Caco-2 (cell line): ENCODE results near the gene NLRP8. TPM values are rescaled to one million over a fixed set of nuclear protein-coding genes. Genes with fewer than 3 reads are reported as not detected.

Experiments
- BruUV-seq: library from RNA; stranded (reverse); fragments of 400-500 nt; replicated peaks from 2 replicates; lab custom pipeline; 2021; lab: Mats Ljungman, UMichigan
- CTCF ChIA-PET: fragments of 300-600 bp; sonication (Branson Sonifier 250); formaldehyde crosslinking; loops from one replicate; lab custom pipeline; 2022; ENCODE audit warnings: antibody characterized with exemption; lab: Charles Lee
- POLR2A ChIA-PET: fragments of 300-600 bp; sonication (Branson Sonifier 250); formaldehyde crosslinking; loops from one replicate; lab custom pipeline; 2022; ENCODE audit warnings: antibody characterized with exemption; lab: Charles Lee
- DNase-seq, 2 experiments: peaks; one replicate each; pipeline versions ENCODE4 v3.0.0 to v3.0.0-alpha.2; 2020 to 2022
- H3K27me3 ChIP-seq: replicated peaks from 2 replicates; pipeline ENCODE4 v1.6.0; 2011; ENCODE audit warnings: low read length; ENCODE audit not compliant: control insufficient read depth, insufficient read depth
- H3K36me3 ChIP-seq: 2 replicates; pipeline ENCODE4 v1.5.1; 2011; ENCODE audit warnings: low read length; ENCODE audit not compliant: control insufficient read depth, insufficient read depth
- H3K4me1 ChIP-seq: fragments of 250-450 bp; sonication (Bioruptor Pico); 2 replicates; pipeline ENCODE4 v1.5.1; 2020; ENCODE audit warnings: mild to moderate bottlenecking
- H3K4me3 ChIP-seq: 2 replicates; pipeline ENCODE4 v1.5.1; 2011; ENCODE audit warnings: low read depth, mild to moderate bottlenecking, control low read depth, low read length
- H3K9me3 ChIP-seq: fragments of 250-450 bp; sonication (Bioruptor Pico); 2 replicates; pipeline ENCODE4 v1.5.1; 2020; ENCODE audit warnings: mild to moderate bottlenecking, moderate library complexity
- H3K27ac Mint-ChIP-seq: one replicate; pipeline ENCODE4 v1.8.0; 2022; ENCODE audit warnings: mixed read lengths; ENCODE audit not compliant: unreplicated experiment
- H3K27me3 Mint-ChIP-seq: one replicate; pipeline ENCODE4 v1.8.0; 2022; ENCODE audit warnings: mixed read lengths; ENCODE audit not compliant: insufficient read depth, unreplicated experiment
- H3K36me3 Mint-ChIP-seq: one replicate; pipeline ENCODE4 v1.8.0; 2022; ENCODE audit warnings: mild to moderate bottlenecking, mixed read lengths; ENCODE audit not compliant: insufficient read depth, unreplicated experiment
- H3K4me1 Mint-ChIP-seq: one replicate; pipeline ENCODE4 v1.8.0; 2022; ENCODE audit warnings: low read depth, mixed read lengths; ENCODE audit not compliant: unreplicated experiment
- H3K4me3 Mint-ChIP-seq: one replicate; pipeline ENCODE4 v1.8.0; 2022; ENCODE audit warnings: mild to moderate bottlenecking, moderate library complexity, mixed read lengths; ENCODE audit not compliant: unreplicated experiment
- H3K9me3 Mint-ChIP-seq: one replicate; pipeline ENCODE4 v1.8.0; 2022; ENCODE audit warnings: mixed read lengths; ENCODE audit not compliant: unreplicated experiment
- CTCF ChIP-seq, 2 experiments: fragments of 200-600 bp in 1 of 2; IDR thresholded peaks; 1 replicate in 1 of 2; 2 replicates in 1 of 2; pipeline versions ENCODE4 v1.5.1 to v1.8.0; 2011 to 2022; ENCODE audit warnings: antibody characterized with exemption in 1 of 2, control low read depth in 1 of 2, inconsistent platforms in 1 of 2, low read depth in 1 of 2, low read length in 1 of 2, mild to moderate bottlenecking in 1 of 2, moderate library complexity in 1 of 2; ENCODE audit not compliant: insufficient read depth in 1 of 2, severe bottlenecking in 1 of 2, unreplicated experiment in 1 of 2
- intact Hi-C: fragments of 100-400 bp; cut with micrococcal nuclease; formaldehyde crosslinking; loops from one replicate; pipeline ENCODE4 v1.10.0; 2022; ENCODE audit not compliant: unreplicated experiment
- total RNA-seq: library from RNA; stranded (reverse); gene quantifications from 2 replicates; pipeline ENCODE4 v1.2.3, GENCODE V29; 2022

Gene NLRP8
- total RNA-seq, 1 experiment from 2014 or later: not detected

GRCh38 chr19:55909801-55910200 lies 37.8 kb upstream of the NLRP8 start:
- CTCF ChIA-PET: interaction anchor here (0.7 kb wide), 1 partner anchor 322 kb away, joined by 3 read pairs; no protein-coding TSS in a partner anchor
- no peaks in the 10 kb centered on the region for H3K27me3 ChIP-seq
- no TSS peak for BruUV-seq
- Mint-ChIP-seq H3K9me3 (peaks cover 19% of the 10 kb centered on the region), H3K36me3 (no peaks in the 10 kb centered on the region), H3K4me3 (no peak overlapping the region), H3K27me3 (peaks cover 9% of the 10 kb centered on the region), H3K4me1 (no peaks in the 10 kb centered on the region), H3K27ac (no peak overlapping the region)
- intact Hi-C loops: no loop called here
- POLR2A ChIA-PET: no interaction called here
- no peaks in the 10 kb centered on the region for H3K9me3 ChIP-seq
- no peaks in the 10 kb centered on the region for H3K36me3 ChIP-seq
- H3K4me1 ChIP-seq: no peaks in the 10 kb centered on the region
- H3K4me3 ChIP-seq: no peak overlapping the region
- no peak for TF ChIP-seq CTCF (IDR thresholded peaks at IDR 0.05; ENCODE audit: insufficient read depth in 1 of 2, low read depth in 1 of 2, low read length in 1 of 2, severe bottlenecking in 1 of 2, unreplicated experiment in 1 of 2)
- DNase-seq: no peak

- DNase-seq: no peak
- Histone ChIP-seq H3K4me3 (no peak overlapping the region), H3K9me3 (no peaks in the 10 kb centered on the region), H3K27me3 (no peaks in the 10 kb centered on the region), H3K36me3 (no peaks in the 10 kb centered on the region), H3K4me1 (no peaks in the 10 kb centered on the region)
- no peak for TF ChIP-seq CTCF (IDR thresholded peaks at IDR 0.05; ENCODE audit: insufficient read depth in 1 of 2, low read depth in 1 of 2, low read length in 1 of 2, severe bottlenecking in 1 of 2, unreplicated experiment in 1 of 2)
- Mint-ChIP-seq H3K4me3 (no peak overlapping the region), H3K36me3 (no peaks in the 10 kb centered on the region), H3K27ac (no peak overlapping the region), H3K9me3 (peaks cover 33% of the 10 kb centered on the region), H3K27me3 (peaks cover 9% of the 10 kb centered on the region), H3K4me1 (no peaks in the 10 kb centered on the region)
- ChIA-PET CTCF (no interaction called here), POLR2A (no interaction called here)
- BruUV-seq: no TSS peak
- intact Hi-C loops: no loop called here
Measured at GRCh38 chr19:55912916-55913315, 34.7 kb upstream of the NLRP8 start.

- ChIA-PET CTCF (interaction anchor here (1.2 kb wide), 1 partner anchor 420 kb away, joined by 7 read pairs; no protein-coding TSS in a partner anchor), POLR2A (no interaction called here)
- TF ChIP-seq CTCF (IDR thresholded peaks at IDR 0.05; ENCODE audit: insufficient read depth in 1 of 2, low read depth in 1 of 2, low read length in 1 of 2, severe bottlenecking in 1 of 2, unreplicated experiment in 1 of 2): peak; percentile 25 to 42
- peak in 1 of 2 experiments; percentile 25 for DNase-seq
- intact Hi-C loops: no loop called here
- Mint-ChIP-seq H3K4me1 (no peaks in the 10 kb centered on the region), H3K27ac (no peak overlapping the region), H3K9me3 (peaks cover 36% of the 10 kb centered on the region), H3K27me3 (peaks cover 7% of the 10 kb centered on the region), H3K36me3 (no peaks in the 10 kb centered on the region), H3K4me3 (no peak overlapping the region)
- no peaks in the 10 kb centered on the region for H3K27me3 ChIP-seq
- no peaks in the 10 kb centered on the region for H3K9me3 ChIP-seq
- BruUV-seq: no TSS peak
- H3K36me3 ChIP-seq: no peaks in the 10 kb centered on the region
- no peak overlapping the region for H3K4me3 ChIP-seq
- no peaks in the 10 kb centered on the region for H3K4me1 ChIP-seq
Measured at GRCh38 chr19:55913643-55914268, 33.9 kb upstream of the NLRP8 start.
